Measurements from ENCODE around the gene RWDD1.

The RWDD1 gene

DNA sequence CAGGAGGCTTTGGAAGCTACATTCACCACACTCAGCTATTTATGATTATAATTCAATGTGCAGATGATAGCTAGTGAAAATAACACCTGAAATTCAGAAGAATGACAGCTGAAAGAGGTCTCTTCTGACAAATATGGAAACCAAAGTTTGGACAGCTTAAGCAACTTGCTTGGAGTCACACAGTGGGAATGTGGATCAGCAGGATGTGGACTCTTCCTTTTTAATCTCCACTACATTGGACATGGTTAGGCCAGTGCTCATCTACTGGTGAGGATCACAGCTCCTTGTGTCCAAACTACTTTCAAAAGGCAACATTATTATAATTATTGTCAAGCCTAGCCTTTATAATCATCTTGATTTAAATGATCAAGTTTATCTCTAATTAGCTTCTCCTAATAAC, 36.2 kb upstream of the RWDD1 start:
- no peaks in the 10 kb centered on the region for H3K36me3 ChIP-seq (ENCODE audit: control insufficient read depth in 1 of 2, insufficient read depth in 2 of 2, low read length in 2 of 2)
- H3K4me1 ChIP-seq (ENCODE audit: control insufficient read depth in 1 of 2, insufficient read depth in 2 of 2, low read length in 2 of 2) = no peaks in the 10 kb centered on the region
- no peaks in the 10 kb centered on the region for H3K9me3 ChIP-seq (ENCODE audit: control insufficient read depth in 1 of 2, low read length in 2 of 2)
- no peak overlapping the region for H3K27ac ChIP-seq (ENCODE audit: low read depth, low read length)
- H3K27me3 ChIP-seq (ENCODE audit: control insufficient read depth in 1 of 2, insufficient read depth in 2 of 2, low read length in 2 of 2) = no peaks in the 10 kb centered on the region
- no peak overlapping the region for H3K9ac ChIP-seq (ENCODE audit: low read depth in 1 of 2, low read length in 2 of 2)
- H3K4me3 ChIP-seq (ENCODE audit: low read depth in 1 of 2, low read length in 2 of 2) = no peak overlapping the region

GRCh38 chr6:116536216-116536621, 35.1 kb upstream of the RWDD1 start:
- Histone ChIP-seq H3K27ac (ENCODE audit: low read depth, low read length) (no peak overlapping the region), H3K4me1 (ENCODE audit: control insufficient read depth in 1 of 2, insufficient read depth in 2 of 2, low read length in 2 of 2) (no peaks in the 10 kb centered on the region), H3K27me3 (ENCODE audit: control insufficient read depth in 1 of 2, insufficient read depth in 2 of 2, low read length in 2 of 2) (peaks cover 1 to 3% of the 10 kb centered on the region in 2 donors), H3K4me3 (ENCODE audit: low read depth in 1 of 2, low read length in 2 of 2) (no peak overlapping the region), H3K9me3 (ENCODE audit: control insufficient read depth in 1 of 2, low read length in 2 of 2) (no peaks in the 10 kb centered on the region), H3K9ac (ENCODE audit: low read depth in 1 of 2, low read length in 2 of 2) (no peak overlapping the region), H3K36me3 (ENCODE audit: control insufficient read depth in 1 of 2, insufficient read depth in 2 of 2, low read length in 2 of 2) (no peaks in the 10 kb centered on the region)

- no peaks in the 10 kb centered on the region for H3K4me1 ChIP-seq (ENCODE audit: control insufficient read depth in 1 of 2, insufficient read depth in 2 of 2, low read length in 2 of 2)
- H3K27me3 ChIP-seq (ENCODE audit: control insufficient read depth in 1 of 2, insufficient read depth in 2 of 2, low read length in 2 of 2) = peaks cover 2 to 16% of the 10 kb centered on the region in 2 donors
- H3K9ac ChIP-seq (ENCODE audit: low read depth in 1 of 2, low read length in 2 of 2) = no peak overlapping the region
- no peak overlapping the region for H3K27ac ChIP-seq (ENCODE audit: low read depth, low read length)
- no peaks in the 10 kb centered on the region for H3K36me3 ChIP-seq (ENCODE audit: control insufficient read depth in 1 of 2, insufficient read depth in 2 of 2, low read length in 2 of 2)
- no peaks in the 10 kb centered on the region for H3K9me3 ChIP-seq (ENCODE audit: control insufficient read depth in 1 of 2, low read length in 2 of 2)
- no peak overlapping the region for H3K4me3 ChIP-seq (ENCODE audit: low read depth in 1 of 2, low read length in 2 of 2)
Observed at GRCh38 chr6:116542426-116542825, 28.9 kb upstream of the RWDD1 start.

GRCh38 chr6:116543149-116543548, 28.2 kb upstream of the RWDD1 start:
- Histone ChIP-seq H3K27ac (ENCODE audit: low read depth, low read length) (no peak overlapping the region), H3K36me3 (ENCODE audit: control insufficient read depth in 1 of 2, insufficient read depth in 2 of 2, low read length in 2 of 2) (no peaks in the 10 kb centered on the region), H3K4me3 (ENCODE audit: low read depth in 1 of 2, low read length in 2 of 2) (no peak overlapping the region), H3K4me1 (ENCODE audit: control insufficient read depth in 1 of 2, insufficient read depth in 2 of 2, low read length in 2 of 2) (no peaks in the 10 kb centered on the region), H3K9me3 (ENCODE audit: control insufficient read depth in 1 of 2, low read length in 2 of 2) (no peaks in the 10 kb centered on the region), H3K27me3 (ENCODE audit: control insufficient read depth in 1 of 2, insufficient read depth in 2 of 2, low read length in 2 of 2) (peaks cover 2 to 16% of the 10 kb centered on the region in 2 donors), H3K9ac (ENCODE audit: low read depth in 1 of 2, low read length in 2 of 2) (no peak overlapping the region)

- H3K27me3 ChIP-seq (ENCODE audit: control insufficient read depth in 1 of 2, insufficient read depth in 2 of 2, low read length in 2 of 2) = peaks cover 2 to 16% of the 10 kb centered on the region in 2 donors
- no peak within 1 kb of the TSS for H3K27ac ChIP-seq (ENCODE audit: low read depth, low read length)
- H3K9ac ChIP-seq (ENCODE audit: low read depth in 1 of 2, low read length in 2 of 2) = no peak within 1 kb of the TSS
- no peaks in the 10 kb centered on the region for H3K36me3 ChIP-seq (ENCODE audit: control insufficient read depth in 1 of 2, insufficient read depth in 2 of 2, low read length in 2 of 2)
- H3K4me1 ChIP-seq (ENCODE audit: control insufficient read depth in 1 of 2, insufficient read depth in 2 of 2, low read length in 2 of 2) = no peaks in the 10 kb centered on the region
- H3K4me3 ChIP-seq (ENCODE audit: low read depth in 1 of 2, low read length in 2 of 2) = no peak within 1 kb of the TSS
- H3K9me3 ChIP-seq (ENCODE audit: control insufficient read depth in 1 of 2, low read length in 2 of 2) = no peaks in the 10 kb centered on the region
Observed at GRCh38 chr6:116545651-116546050, 25.7 kb upstream of the RWDD1 start, which contains the start of gene TRAPPC3L. TSS of gene TRAPPC3L (minus strand) at chr6:116545684. CDS start at chr6:116545514, 170 bp downstream.

DNA sequence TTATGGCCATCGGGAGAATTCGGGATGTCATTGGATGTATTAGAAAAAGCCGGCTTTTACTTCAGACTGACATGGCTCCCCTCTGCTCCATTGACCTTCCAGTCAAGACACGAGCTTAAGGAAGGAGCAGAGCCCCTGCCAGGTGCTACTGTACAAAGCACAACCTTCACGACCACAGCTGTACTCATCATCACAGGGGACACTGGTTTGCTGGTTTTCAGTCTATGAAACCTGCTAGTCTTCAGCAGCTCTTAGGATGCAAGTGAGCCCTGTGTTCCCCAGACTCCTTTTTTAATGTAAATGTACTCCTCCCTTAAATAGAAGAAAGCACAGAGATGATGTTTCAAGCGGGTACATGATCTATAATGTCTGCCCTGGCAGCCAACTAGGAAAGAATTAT, 23.9 kb upstream of the RWDD1 start:
- H3K9ac ChIP-seq (ENCODE audit: low read depth in 1 of 2, low read length in 2 of 2) = no peak overlapping the region
- H3K9me3 ChIP-seq (ENCODE audit: control insufficient read depth in 1 of 2, low read length in 2 of 2) = no peaks in the 10 kb centered on the region
- no peaks in the 10 kb centered on the region for H3K4me1 ChIP-seq (ENCODE audit: control insufficient read depth in 1 of 2, insufficient read depth in 2 of 2, low read length in 2 of 2)
- peaks cover 0 to 8% of the 10 kb centered on the region in 2 donors for H3K27me3 ChIP-seq (ENCODE audit: control insufficient read depth in 1 of 2, insufficient read depth in 2 of 2, low read length in 2 of 2)
- H3K4me3 ChIP-seq (ENCODE audit: low read depth in 1 of 2, low read length in 2 of 2) = no peak overlapping the region
- H3K27ac ChIP-seq (ENCODE audit: low read depth, low read length) = no peak overlapping the region
- H3K36me3 ChIP-seq (ENCODE audit: control insufficient read depth in 1 of 2, insufficient read depth in 2 of 2, low read length in 2 of 2) = no peaks in the 10 kb centered on the region

GRCh38 chr6:116550796-116551195, 20.5 kb upstream of the RWDD1 start:
- Histone ChIP-seq H3K36me3 (ENCODE audit: control insufficient read depth in 1 of 2, insufficient read depth in 2 of 2, low read length in 2 of 2) (no peaks in the 10 kb centered on the region), H3K27me3 (ENCODE audit: control insufficient read depth in 1 of 2, insufficient read depth in 2 of 2, low read length in 2 of 2) (peaks cover 3 to 7% of the 10 kb centered on the region in 2 donors), H3K4me3 (ENCODE audit: low read depth in 1 of 2, low read length in 2 of 2) (no peak overlapping the region), H3K9ac (ENCODE audit: low read depth in 1 of 2, low read length in 2 of 2) (no peak overlapping the region), H3K9me3 (ENCODE audit: control insufficient read depth in 1 of 2, low read length in 2 of 2) (no peaks in the 10 kb centered on the region), H3K27ac (ENCODE audit: low read depth, low read length) (no peak overlapping the region), H3K4me1 (ENCODE audit: control insufficient read depth in 1 of 2, insufficient read depth in 2 of 2, low read length in 2 of 2) (no peaks in the 10 kb centered on the region)

- Histone ChIP-seq H3K4me1 (ENCODE audit: control insufficient read depth in 1 of 2, insufficient read depth in 2 of 2, low read length in 2 of 2) (no peaks in the 10 kb centered on the region), H3K9ac (ENCODE audit: low read depth in 1 of 2, low read length in 2 of 2) (no peak within 1 kb of the TSS)
Observed at GRCh38 chr6:116553451-116553850, 17.9 kb upstream of the RWDD1 start, which contains the start of gene CALHM4. TSS of gene CALHM4 (plus strand) at chr6:116553751. CDS start at chr6:116553794, 43 bp downstream.

GRCh38 chr6:116556065-116556464, 15.2 kb upstream of the RWDD1 start:
- no peak overlapping the region for H3K9ac ChIP-seq (ENCODE audit: low read depth in 1 of 2, low read length in 2 of 2)
- peaks cover 3 to 7% of the 10 kb centered on the region in 2 donors for H3K27me3 ChIP-seq (ENCODE audit: control insufficient read depth in 1 of 2, insufficient read depth in 2 of 2, low read length in 2 of 2)
- no peaks in the 10 kb centered on the region for H3K4me1 ChIP-seq (ENCODE audit: control insufficient read depth in 1 of 2, insufficient read depth in 2 of 2, low read length in 2 of 2)
- H3K27ac ChIP-seq (ENCODE audit: low read depth, low read length) = no peak overlapping the region
- no peaks in the 10 kb centered on the region for H3K36me3 ChIP-seq (ENCODE audit: control insufficient read depth in 1 of 2, insufficient read depth in 2 of 2, low read length in 2 of 2)
- H3K4me3 ChIP-seq (ENCODE audit: low read depth in 1 of 2, low read length in 2 of 2) = no peak overlapping the region
- H3K9me3 ChIP-seq (ENCODE audit: control insufficient read depth in 1 of 2, low read length in 2 of 2) = no peaks in the 10 kb centered on the region

More at GRCh38 chr6:116553451-116553850, 17.9 kb upstream of the RWDD1 start, which contains the start of gene CALHM4:
- peaks cover 3 to 7% of the 10 kb centered on the region in 2 donors for H3K27me3 ChIP-seq (ENCODE audit: control insufficient read depth in 1 of 2, insufficient read depth in 2 of 2, low read length in 2 of 2)
- H3K36me3 ChIP-seq (ENCODE audit: control insufficient read depth in 1 of 2, insufficient read depth in 2 of 2, low read length in 2 of 2) = no peaks in the 10 kb centered on the region
- H3K27ac ChIP-seq (ENCODE audit: low read depth, low read length) = no peak within 1 kb of the TSS
- H3K4me3 ChIP-seq (ENCODE audit: low read depth in 1 of 2, low read length in 2 of 2) = no peak within 1 kb of the TSS
- no peaks in the 10 kb centered on the region for H3K9me3 ChIP-seq (ENCODE audit: control insufficient read depth in 1 of 2, low read length in 2 of 2)

DNA sequence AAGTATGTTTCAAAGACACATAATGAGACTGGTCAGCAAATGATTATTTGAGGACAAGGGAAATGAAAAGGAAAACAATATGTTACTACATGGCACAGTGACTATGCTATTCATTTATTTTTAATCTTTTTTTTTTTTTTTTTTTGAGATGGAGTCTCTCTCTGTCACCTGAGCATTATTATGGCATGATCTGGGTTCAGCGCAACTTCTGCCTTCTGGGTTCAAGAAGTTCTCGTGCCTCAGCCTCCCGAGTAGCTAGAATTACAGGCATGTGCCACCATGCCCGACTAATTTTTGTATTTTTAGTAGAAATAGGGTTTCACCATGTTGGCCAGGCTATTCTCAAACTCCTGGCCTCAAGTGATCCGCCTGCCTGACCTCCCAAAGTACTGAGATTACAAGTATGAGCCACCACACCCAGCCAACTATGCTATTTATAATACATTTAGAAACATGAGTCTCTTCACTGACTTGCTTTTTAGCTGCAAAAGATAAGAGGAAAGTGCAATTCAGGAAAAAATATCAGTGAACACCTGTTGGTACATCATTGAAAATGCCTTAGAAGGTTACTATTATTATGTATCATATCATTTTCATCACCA, 14.4 kb upstream of the RWDD1 start:
- H3K9me3 ChIP-seq (ENCODE audit: control insufficient read depth in 1 of 2, low read length in 2 of 2) = no peaks in the 10 kb centered on the region
- H3K9ac ChIP-seq (ENCODE audit: low read depth in 1 of 2, low read length in 2 of 2) = no peak overlapping the region
- H3K36me3 ChIP-seq (ENCODE audit: control insufficient read depth in 1 of 2, insufficient read depth in 2 of 2, low read length in 2 of 2) = no peaks in the 10 kb centered on the region
- H3K4me3 ChIP-seq (ENCODE audit: low read depth in 1 of 2, low read length in 2 of 2) = no peak overlapping the region
- peaks cover 3 to 7% of the 10 kb centered on the region in 2 donors for H3K27me3 ChIP-seq (ENCODE audit: control insufficient read depth in 1 of 2, insufficient read depth in 2 of 2, low read length in 2 of 2)
- no peak overlapping the region for H3K27ac ChIP-seq (ENCODE audit: low read depth, low read length)
- H3K4me1 ChIP-seq (ENCODE audit: control insufficient read depth in 1 of 2, insufficient read depth in 2 of 2, low read length in 2 of 2) = no peaks in the 10 kb centered on the region

All from duodenal mucosa (tissue), 2 donors.